IPS-15b (cell line): ENCODE results near the gene TMPRSS2.
"Not testable (repeated sequence)": the region's sequence is repeated elsewhere in the genome, so short reads cannot be mapped to it uniquely, and the experiment has no call there.

ENCODE experiments used
- H3K27me3 ChIP-seq: one replicate; pipeline ENCODE4 v1.6.1; 2013; ENCODE audit warnings: low read length; ENCODE audit not compliant: control insufficient read depth, insufficient read depth
- H3K36me3 ChIP-seq: one replicate; pipeline ENCODE4 v1.6.1; 2013; ENCODE audit warnings: low read length; ENCODE audit not compliant: control insufficient read depth, insufficient read depth
- H3K4me1 ChIP-seq: one replicate; pipeline ENCODE4 v1.6.1; 2013; ENCODE audit warnings: mild to moderate bottlenecking, low read length; ENCODE audit not compliant: control insufficient read depth, insufficient read depth
- H3K4me3 ChIP-seq: one replicate; pipeline ENCODE4 v1.5.1; 2013; ENCODE audit warnings: low read depth, low read length
- H3K9ac ChIP-seq: one replicate; pipeline ENCODE4 v1.6.1; 2013; ENCODE audit warnings: low read depth, mild to moderate bottlenecking, low read length
- H3K9me3 ChIP-seq: one replicate; pipeline ENCODE4 v1.6.1; 2013; ENCODE audit warnings: mild to moderate bottlenecking, low read length; ENCODE audit not compliant: control insufficient read depth, insufficient read depth

Gene TMPRSS2

DNA sequence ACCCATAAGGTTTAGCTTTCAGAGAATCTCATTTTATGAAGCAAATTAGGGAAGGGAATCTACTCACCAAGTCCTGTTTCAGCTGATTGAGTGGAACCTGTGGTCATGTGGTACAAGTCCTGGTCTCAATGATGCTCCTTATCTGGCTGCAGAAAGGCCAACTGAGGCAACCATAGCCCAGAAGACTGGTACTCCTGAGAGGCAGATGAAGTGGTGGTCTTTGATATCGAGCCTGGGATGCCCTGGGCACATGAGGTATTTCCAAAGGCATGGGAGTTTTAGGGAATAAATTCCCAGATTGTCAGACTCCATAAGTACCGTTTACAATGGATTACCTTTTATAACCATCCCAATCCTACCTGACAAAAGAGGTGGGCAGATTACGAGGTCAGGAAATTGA lies 78.7 kb downstream of the TMPRSS2 start:
- H3K4me3 ChIP-seq, result no peak overlapping the region
- no peaks in the 10 kb centered on the region for H3K36me3 ChIP-seq
- H3K9me3 ChIP-seq, result no peaks in the 10 kb centered on the region
- no peak overlapping the region for H3K9ac ChIP-seq
- peaks cover 27% of the 10 kb centered on the region for H3K27me3 ChIP-seq
- peaks cover 9% of the 10 kb centered on the region for H3K4me1 ChIP-seq

DNA sequence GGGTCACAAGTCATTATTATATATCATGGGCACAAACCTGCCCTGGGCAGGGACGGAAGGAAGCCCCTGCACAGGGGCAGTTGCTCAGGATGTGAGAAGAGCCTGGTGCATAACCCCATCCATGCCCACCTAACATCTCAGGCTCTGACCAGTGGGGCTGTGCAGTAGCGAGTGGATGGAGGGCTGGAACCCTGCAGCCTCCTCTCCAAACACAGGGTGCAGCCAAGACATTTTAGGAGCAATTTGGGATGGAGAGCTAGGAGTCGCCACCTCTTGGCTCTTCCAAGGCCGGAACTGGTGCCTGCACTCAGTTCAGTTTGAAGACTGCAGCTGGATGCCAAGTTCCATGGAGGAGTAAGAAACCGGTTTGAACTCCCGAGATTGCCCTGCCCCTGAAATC lies 79.1 kb downstream of the TMPRSS2 start:
- H3K36me3 ChIP-seq, result no peaks in the 10 kb centered on the region
- H3K9me3 ChIP-seq, result no peaks in the 10 kb centered on the region
- no peak overlapping the region for H3K9ac ChIP-seq
- H3K27me3 ChIP-seq, result peaks cover 27% of the 10 kb centered on the region
- H3K4me1 ChIP-seq, result peaks cover 9% of the 10 kb centered on the region
- H3K4me3 ChIP-seq, result no peak overlapping the region

DNA sequence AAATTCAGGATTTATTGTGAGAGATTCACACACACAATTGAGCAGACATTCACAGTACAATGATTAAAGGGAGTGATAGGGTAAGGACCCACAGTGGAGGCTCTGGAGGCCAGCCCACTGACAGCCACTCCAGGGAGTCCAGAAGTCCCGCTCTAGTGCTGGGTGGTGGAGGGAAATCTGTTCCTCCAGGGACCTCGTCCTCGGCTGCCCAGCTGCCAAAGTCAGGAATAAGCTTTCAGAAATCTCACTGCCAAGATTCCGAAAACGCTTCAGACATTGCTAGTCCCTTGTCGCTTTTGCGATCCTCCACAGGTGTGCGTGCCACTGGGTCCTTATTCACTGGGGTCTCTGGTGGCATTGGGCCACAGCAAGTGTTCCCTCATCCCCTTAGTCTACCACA lies 79.6 kb downstream of the TMPRSS2 start:
- Histone ChIP-seq H3K9ac (no peak overlapping the region), H3K36me3 (no peaks in the 10 kb centered on the region), H3K27me3 (peaks cover 27% of the 10 kb centered on the region), H3K4me1 (peaks cover 6% of the 10 kb centered on the region), H3K4me3 (no peak overlapping the region), H3K9me3 (no peaks in the 10 kb centered on the region)

DNA sequence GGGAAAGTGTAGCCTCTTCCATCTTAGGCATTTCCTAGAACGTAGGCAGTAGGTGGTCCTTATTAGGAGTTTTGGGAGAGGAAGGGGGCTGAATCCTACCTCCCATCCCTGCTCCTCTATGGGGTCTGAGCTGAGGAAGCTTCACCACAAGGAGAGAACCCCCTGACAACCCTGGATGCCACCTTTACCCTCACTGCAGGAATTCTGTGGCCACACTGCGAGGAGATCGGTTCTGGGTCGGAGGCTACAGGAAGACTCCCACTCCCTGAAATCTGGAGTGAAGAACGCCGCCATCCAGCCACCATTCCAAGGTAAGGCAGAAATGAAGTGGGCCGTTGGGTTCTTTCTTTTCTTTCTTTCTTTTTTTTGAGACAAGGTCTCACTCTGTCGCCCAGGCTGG lies 80.4 kb downstream of the TMPRSS2 start:
- Histone ChIP-seq H3K9ac (no peak overlapping the region), H3K4me1 (no peaks in the 10 kb centered on the region), H3K36me3 (no peaks in the 10 kb centered on the region), H3K9me3 (no peaks in the 10 kb centered on the region), H3K27me3 (peaks cover 30% of the 10 kb centered on the region), H3K4me3 (no peak overlapping the region)

GRCh38 chr21:41426676-41427404 lies 81.1 kb downstream of the TMPRSS2 start:
- Histone ChIP-seq H3K27me3 (peaks cover 30% of the 10 kb centered on the region), H3K9ac (no peak overlapping the region), H3K4me3 (peak overlapping the region; percentile 65), H3K4me1 (no peaks in the 10 kb centered on the region), H3K36me3 (no peaks in the 10 kb centered on the region), H3K9me3 (no peaks in the 10 kb centered on the region)

DNA sequence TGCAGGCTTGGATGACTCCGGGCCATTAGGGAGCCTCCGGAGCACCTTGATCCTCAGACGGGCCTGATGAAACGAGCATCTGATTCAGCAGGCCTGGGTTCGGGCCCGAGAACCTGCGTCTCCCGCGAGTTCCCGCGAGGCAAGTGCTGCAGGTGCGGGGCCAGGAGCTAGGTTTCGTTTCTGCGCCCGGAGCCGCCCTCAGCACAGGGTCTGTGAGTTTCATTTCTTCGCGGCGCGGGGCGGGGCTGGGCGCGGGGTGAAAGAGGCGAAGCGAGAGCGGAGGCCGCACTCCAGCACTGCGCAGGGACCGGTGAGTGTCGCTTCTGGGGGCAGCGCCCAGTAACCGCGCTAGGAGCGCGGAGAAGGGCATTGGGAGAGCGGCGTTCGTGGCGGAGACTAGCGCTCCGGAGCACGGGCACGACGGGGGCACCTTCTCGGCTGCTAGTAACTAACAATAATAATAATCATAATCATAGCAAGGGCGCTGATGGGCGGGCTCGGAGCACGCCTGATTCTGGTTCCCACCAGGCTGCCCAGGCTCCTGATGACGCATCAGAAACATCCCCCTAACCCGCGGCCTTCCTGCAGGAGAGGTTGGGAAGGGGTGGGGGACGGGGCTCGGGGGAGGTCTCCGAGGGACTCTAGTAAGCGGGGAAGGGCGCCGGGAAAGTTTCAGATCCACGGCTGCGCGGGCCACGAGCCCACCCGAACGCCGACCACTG lies 81.8 kb downstream of the TMPRSS2 start, which contains the start of gene MX1:
Gene MX1 (plus strand): TSS at position 286 of the 722 bp plus-strand sequence. CDS start 5,832 bp downstream, outside the sequence.
- no peaks in the 10 kb centered on the region for H3K4me1 ChIP-seq
- peak within 1 kb of the TSS; percentile 65 for H3K4me3 ChIP-seq
- H3K9ac ChIP-seq, result peak within 1 kb of the TSS; percentile 24
- H3K9me3 ChIP-seq, result no peaks in the 10 kb centered on the region
- no peaks in the 10 kb centered on the region for H3K36me3 ChIP-seq
- peaks cover 30% of the 10 kb centered on the region for H3K27me3 ChIP-seq

- Histone ChIP-seq H3K9ac (peak overlapping the region; percentile 24), H3K36me3 (no peaks in the 10 kb centered on the region), H3K4me1 (no peaks in the 10 kb centered on the region), H3K9me3 (no peaks in the 10 kb centered on the region), H3K27me3 (peaks cover 30% of the 10 kb centered on the region), H3K4me3 (peak overlapping the region; percentile 65)
Measured at GRCh38 chr21:41425588-41425953, 82.4 kb downstream of the TMPRSS2 start.

GRCh38 chr21:41423305-41423636 lies 84.7 kb downstream of the TMPRSS2 start:
- peaks cover 30% of the 10 kb centered on the region for H3K27me3 ChIP-seq
- not testable (repeated sequence) for H3K4me1 ChIP-seq, H3K9me3 ChIP-seq, H3K9ac ChIP-seq, H3K36me3 ChIP-seq, H3K4me3 ChIP-seq

DNA sequence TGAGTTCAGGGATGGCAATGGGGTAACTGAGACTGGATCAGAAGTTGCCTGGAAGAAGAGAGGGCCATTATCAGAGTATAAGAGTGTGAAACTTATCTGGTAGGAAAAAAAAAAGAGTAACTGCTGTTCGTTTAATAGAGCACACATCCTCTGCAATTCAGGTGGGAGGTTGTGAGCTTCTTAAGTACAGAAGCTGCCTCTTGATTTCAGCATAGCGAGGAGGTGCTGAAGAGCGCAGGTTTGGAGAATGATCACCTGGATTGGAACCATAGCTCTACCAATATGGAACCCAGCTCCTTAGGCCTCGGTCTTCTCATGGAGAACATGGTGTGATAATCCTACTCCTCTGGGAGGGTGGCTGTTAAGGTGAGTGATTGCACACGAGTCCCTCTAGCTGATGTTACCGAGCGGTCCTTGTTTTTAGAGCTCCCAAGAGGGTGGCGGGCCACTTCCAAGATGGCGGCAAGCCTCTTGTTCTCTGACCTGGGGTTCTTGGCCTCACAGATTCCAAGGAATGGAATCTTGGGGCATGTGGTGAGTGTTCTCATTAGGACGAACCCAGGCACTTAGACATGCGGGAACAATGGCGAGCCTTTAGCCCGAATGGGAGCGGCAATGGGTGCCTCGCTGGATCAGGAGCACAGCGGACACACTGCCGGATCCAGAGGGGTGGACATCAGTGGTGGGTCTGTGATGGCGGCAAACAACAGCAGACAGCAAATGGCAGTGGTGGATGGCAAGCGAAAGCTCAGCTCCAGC lies 85.2 kb downstream of the TMPRSS2 start:
- Histone ChIP-seq H3K4me1 (peaks cover 10% of the 10 kb centered on the region), H3K9me3 (no peaks in the 10 kb centered on the region), H3K4me3 (no peak overlapping the region), H3K9ac (no peak overlapping the region), H3K27me3 (peaks cover 30% of the 10 kb centered on the region), H3K36me3 (no peaks in the 10 kb centered on the region)

DNA sequence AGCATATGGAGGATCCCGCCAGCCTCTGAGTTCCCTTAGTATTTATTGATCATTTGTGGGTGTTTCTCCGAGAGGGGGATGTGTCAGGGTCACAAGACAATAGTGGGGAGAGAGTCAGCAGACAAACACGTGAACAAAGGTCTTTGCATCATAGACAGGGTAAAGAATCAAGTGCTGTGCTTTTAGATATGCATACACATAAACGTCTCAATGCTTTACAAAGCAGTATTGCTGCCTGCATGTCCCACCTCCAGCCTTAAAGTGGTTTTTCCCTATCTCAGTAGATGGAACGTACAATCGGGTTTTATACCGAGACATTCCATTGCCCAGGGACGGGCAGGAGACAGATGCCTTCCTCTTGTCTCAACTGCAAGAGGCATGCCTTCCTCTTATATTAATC lies 87.0 kb downstream of the TMPRSS2 start:
- H3K4me3 ChIP-seq, result peak overlapping the region; percentile 56
- not testable (repeated sequence) for H3K9me3 ChIP-seq, H3K4me1 ChIP-seq, H3K36me3 ChIP-seq, H3K9ac ChIP-seq
- H3K27me3 ChIP-seq, result peaks cover 15% of the 10 kb centered on the region

DNA sequence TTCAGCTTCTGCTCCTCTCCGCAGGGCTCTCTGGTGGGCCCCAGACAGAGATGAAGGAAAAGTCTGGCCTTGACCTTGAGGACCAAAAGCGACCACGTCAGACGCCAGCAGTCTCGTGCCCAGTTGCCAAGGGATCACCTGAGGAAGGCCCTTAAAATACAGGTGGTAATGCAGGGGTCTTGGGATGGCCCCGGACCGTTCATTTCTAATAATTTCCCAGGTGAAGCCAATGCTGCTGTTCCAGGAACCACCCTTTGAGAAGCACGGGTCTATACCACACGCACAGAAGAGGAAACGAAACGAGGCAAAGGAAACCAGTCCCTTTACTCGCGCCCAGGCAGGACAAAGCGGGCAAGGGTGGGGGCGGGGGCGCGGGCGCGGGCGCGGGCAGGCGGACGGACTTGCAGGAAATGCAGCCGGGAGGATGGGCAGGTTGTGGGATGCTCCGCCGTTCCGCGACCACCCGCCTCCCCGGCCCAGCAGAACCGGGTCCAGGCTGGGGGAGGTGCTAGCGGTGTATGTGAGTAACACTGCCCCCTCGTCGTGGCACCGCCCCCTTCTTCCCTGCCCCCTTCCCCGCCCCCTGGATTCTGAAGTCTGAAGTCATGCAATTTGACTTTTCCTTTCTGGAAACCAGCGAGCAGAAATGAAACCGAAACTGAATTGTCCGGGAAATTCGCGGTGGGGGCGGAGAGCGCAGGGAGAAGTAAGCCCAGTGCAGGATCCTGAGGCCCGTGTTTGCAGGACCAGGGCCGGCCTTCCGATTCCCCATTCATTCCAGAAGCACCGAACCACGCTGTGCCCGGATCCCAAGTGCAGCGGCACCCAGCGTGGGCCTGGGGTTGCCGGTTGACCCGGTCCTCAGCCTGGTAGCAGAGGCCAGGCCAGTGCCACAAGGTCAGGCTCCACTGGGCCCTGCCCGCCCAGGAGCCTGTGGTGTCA lies 87.8 kb downstream of the TMPRSS2 start:
- H3K9ac ChIP-seq, result peak overlapping the region; percentile 54
- H3K27me3 ChIP-seq, result peaks cover 8% of the 10 kb centered on the region
- no peaks in the 10 kb centered on the region for H3K9me3 ChIP-seq
- peaks cover 10% of the 10 kb centered on the region for H3K4me1 ChIP-seq
- H3K36me3 ChIP-seq, result no peaks in the 10 kb centered on the region
- peak overlapping the region; percentile 56 for H3K4me3 ChIP-seq
